Right forelimb (tissue), 1 donor: Measurements from ENCODE around the gene PRDM16.

Experiments
- DNase-seq: peaks from one replicate; pipeline ENCODE4 v3.0.0-alpha.2; 2018

PRDM16 gene

GRCh38 chr1:3213730-3214129 lies 144.7 kb downstream of the PRDM16 start:
- no peak for DNase-seq

GRCh38 chr1:3215198-3216014 lies 146.4 kb downstream of the PRDM16 start:
- DNase-seq = no peak

- DNase-seq = no peak
Measured at GRCh38 chr1:3216015-3216391, 147.0 kb downstream of the PRDM16 start.

DNA sequence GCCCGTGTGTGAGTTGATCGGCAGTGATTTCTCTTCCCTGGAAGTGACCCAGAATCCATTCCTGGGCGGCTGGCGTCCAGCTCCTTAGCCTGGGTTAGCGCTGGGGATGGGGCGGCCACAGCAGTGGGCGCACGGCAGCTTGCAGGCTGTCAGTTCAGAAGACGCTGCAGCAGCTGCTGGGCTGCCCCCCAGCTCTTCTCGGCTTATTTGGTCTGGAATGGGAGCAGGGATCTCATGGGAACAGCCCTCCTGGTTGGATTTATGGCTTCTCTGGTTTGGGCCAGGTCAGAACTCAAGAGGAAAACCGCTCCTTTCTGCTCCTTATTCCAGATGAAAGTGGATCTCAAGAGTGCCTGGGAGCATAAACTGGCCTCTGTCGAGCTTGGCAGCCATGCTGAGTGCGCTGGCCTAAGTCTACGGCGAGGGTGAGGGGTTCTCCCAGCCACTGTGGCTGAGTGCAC lies 148.2 kb downstream of the PRDM16 start:
- no peak for DNase-seq

- no peak for DNase-seq
Measured at GRCh38 chr1:3217979-3218679, 149.1 kb downstream of the PRDM16 start.

DNA sequence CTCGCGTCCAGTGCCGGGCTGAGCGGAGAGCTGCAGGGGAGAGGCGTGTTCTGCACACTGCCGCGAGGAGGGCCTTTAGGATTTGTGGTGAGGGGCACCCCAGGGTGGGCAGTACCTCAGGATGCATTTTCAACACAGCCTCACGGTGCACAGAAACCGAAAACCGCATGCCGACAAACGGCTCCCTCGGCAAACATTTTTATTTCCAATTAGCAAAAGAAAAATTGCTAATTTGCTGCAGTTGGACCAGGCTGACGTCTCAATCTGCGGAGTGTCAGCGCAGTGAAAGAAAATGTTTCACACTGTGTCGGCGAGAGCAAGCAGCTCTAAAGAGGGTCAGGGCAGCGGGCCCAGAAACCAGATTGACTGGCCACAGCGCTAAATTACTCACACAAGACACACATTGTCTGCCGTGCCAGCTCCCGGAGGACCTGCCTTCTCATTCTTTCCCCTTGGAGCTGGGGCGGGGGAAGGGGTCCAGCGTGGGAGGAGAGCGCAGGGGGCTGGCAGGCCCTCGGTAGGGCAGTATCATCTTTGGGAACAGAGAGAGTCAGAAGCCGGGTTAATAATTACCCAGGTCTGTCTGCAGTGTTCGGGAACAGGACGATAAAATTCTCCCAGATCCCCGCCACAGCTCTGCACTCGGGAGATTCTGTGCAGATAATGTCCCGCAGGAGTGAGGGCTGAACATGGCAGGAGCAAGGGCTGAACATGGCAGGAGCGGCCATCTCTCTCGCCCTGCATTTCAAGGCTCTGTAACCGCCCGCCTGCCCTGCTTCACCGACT lies 150.2 kb downstream of the PRDM16 start:
- DNase-seq = peak; percentile 75

GRCh38 chr1:3219791-3220467 lies 150.9 kb downstream of the PRDM16 start:
- no peak for DNase-seq

DNA sequence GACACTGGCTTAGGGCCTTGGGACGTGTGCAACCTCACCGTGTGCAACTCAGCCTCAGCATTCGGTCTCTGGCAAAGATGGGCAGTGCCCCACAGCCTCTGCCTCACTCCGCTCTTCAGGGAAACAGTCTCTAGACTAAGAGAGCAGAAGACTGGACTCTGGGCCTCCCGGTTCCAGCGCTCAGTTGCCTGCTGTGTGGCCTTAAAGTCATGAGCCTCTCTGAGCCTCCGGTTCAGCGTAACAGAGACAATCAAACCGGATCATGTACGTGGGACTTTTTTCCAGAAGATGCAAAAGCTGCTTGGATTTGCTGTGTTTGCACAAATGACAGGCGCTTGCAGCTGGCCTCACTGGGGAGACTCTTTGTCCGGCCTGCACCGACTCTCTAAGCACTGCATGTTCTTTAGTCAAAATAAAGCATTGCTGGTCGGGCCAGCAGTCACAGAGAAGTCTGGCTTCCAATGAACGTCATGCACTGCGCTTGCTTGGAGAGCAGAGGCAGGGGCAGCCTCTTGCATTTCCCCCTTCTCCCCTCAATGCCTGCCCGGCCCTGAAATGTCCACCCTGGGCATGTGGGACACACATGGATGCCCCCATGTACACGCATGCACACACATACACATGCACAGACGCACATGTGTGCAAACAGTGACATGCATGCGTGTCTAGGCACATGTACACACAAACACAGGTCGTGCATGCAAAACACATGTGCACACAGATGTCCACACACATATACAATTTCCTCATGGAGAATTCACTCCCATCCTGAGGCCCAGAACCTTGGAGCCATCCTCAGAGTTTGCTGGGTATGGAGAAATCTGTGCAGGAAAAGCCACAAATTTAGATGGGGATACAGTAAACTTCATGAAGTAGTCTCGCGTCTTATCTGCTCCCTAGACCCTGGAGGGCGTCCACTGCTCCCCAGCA lies 152.4 kb downstream of the PRDM16 start:
- peak; percentile 56 for DNase-seq

DNA sequence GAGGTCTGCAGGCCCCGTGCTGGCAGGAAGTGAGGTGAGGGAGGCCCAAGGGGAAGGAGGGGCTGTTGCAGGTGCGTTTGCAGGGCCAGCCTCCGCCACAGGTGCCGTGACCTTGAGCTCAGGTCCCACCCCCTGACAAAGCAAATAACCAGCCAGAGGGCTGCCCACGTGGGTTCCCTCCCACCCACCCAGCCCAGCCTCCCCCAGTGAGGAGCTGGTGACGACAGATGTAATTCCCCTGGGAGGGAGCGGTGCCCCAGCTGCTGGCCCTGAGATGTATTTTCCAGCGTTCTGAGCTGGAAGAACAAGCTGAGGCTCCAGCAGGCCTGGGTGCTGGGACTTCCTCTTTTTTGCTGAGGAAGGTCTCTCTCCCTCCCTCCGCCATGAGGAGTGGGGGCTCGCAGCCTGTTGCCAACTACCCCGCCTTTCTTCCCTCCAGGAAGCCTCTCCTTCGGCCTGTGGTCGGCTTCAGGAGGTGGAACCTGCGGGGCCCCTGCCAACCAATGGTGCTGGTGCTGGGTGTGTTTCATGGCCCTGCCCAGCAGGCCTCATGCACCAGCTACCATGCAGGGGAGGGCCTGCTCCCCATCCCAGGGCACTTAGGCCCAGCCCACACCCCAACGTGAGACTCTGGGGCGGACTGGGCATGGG lies 153.2 kb downstream of the PRDM16 start:
- no peak for DNase-seq

DNA sequence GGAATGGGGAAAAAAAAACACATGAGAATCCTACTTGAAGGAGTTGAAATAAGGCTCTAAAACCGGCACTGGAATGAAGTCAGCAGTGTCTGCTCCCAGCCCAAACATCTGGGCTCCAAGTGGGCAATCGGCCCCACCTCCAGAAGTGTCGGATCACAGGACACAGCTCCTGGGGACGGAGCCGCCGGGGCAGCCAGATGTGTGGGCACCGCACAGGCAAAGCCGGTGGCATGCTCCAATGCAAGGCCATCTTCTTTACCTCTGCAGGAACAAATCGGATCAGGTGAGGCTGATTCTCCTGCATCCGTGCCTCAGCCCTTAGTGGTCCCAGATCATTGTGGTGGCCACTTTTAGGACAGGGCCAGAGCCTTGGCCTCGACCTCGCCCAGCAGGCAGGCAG lies 156.7 kb downstream of the PRDM16 start:
- DNase-seq = peak; percentile 55

GRCh38 chr1:3226191-3226590 lies 157.2 kb downstream of the PRDM16 start:
- no peak for DNase-seq

- DNase-seq = no peak
Measured at GRCh38 chr1:3226701-3227350, 157.8 kb downstream of the PRDM16 start.

GRCh38 chr1:3227351-3227704 lies 158.3 kb downstream of the PRDM16 start:
- DNase-seq = no peak

DNA sequence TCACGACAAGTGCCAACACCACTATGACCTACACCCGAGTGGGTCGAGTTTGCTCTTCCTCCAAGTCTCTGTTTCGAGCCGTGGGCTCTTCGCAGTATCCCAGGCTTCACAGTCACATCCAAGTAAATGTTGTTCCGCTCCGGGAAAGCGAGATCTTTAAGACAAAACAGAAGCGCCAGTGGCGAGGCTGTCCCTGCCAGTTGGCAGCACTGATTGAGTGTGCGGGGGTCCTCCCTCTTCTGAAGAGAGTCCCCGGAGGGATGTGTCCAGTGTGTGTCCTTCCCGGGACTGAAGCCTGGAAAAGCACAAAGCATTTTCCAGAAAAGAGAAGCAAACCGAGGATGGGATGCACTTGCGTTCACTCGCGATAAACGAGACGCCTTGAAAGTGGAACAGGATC lies 158.9 kb downstream of the PRDM16 start:
- no peak for DNase-seq

DNA sequence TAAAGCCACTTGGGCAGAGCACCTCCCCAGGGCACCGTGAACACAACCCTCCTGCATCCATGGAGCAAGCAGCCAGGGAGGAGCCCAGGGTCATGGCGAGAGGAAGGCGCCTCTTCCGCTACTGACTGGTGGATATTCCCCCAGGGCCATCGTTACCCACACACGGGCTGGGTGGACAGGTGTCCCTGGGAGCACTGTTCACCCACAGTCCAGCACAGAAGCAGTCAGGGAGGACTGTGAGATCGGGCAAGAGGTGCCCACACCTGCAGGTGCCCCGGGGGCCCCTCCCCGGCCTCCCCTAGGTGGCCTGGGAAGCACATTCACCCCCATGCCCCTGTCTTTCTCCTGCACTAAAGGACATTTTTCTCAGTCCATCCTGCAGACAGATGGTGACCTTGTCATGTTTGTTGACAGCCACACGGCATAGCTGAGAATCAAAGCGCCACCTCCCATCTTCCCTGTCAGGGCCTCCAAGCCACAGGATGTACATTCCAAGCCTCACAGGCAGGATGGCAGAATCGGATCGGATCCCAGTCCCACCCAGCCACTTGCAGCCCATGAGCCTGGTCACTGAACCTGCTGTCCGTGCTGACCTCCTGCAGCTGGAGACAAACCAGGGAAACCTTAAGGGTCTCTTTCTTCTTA lies 160.2 kb downstream of the PRDM16 start:
- DNase-seq = no peak

- DNase-seq = no peak
Measured at GRCh38 chr1:3230553-3230952, 161.6 kb downstream of the PRDM16 start.

DNA sequence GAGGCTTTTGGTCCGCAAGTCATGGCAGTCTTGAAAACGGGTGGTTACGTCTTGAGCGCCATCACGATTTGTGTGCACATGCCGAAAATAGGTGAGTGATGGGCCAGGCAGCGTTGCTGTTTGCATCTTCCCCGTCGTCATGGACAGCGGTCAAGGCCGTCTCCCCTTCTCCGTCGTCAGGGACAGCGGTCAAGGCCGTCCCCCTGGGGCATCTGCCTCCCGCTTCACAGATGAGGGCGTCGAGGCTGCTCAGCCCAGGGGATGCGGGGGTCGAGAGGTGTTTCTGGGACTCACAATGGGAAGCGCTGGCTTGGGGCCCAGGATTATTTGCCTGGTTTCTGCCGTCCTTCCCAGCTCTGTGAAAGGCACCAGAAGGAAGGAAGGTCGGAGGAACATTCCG lies 162.2 kb downstream of the PRDM16 start:
- no peak for DNase-seq

GRCh38 chr1:3231826-3232225 lies 162.8 kb downstream of the PRDM16 start:
- no peak for DNase-seq

- DNase-seq = no peak
Measured at GRCh38 chr1:3233031-3233430, 164.0 kb downstream of the PRDM16 start.

DNA sequence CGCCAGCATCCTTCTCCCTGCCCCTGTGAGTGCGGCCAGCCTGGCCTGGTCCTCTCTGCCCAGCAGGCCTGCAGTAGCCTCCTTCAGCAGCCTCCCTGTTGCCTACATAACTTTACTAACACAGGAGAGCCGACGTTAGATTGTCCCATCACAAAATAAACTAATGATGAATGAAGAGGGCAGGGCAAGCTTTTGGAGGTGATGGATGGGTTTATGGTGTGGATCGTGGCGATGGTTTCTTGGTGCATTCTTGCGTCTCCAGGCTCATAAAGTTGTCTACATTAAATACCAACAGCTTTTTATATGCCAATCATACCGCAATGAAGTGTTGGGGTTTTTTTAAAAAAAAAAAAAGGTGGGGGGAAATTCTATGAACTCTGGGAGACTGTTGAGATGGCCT lies 164.5 kb downstream of the PRDM16 start:
- DNase-seq = no peak
